ENCODE results near the gene ANO5. TPM values are rescaled to one million over a fixed set of nuclear protein-coding genes. Genes with fewer than 3 reads are reported as not detected.

ANO5 gene, protein sequence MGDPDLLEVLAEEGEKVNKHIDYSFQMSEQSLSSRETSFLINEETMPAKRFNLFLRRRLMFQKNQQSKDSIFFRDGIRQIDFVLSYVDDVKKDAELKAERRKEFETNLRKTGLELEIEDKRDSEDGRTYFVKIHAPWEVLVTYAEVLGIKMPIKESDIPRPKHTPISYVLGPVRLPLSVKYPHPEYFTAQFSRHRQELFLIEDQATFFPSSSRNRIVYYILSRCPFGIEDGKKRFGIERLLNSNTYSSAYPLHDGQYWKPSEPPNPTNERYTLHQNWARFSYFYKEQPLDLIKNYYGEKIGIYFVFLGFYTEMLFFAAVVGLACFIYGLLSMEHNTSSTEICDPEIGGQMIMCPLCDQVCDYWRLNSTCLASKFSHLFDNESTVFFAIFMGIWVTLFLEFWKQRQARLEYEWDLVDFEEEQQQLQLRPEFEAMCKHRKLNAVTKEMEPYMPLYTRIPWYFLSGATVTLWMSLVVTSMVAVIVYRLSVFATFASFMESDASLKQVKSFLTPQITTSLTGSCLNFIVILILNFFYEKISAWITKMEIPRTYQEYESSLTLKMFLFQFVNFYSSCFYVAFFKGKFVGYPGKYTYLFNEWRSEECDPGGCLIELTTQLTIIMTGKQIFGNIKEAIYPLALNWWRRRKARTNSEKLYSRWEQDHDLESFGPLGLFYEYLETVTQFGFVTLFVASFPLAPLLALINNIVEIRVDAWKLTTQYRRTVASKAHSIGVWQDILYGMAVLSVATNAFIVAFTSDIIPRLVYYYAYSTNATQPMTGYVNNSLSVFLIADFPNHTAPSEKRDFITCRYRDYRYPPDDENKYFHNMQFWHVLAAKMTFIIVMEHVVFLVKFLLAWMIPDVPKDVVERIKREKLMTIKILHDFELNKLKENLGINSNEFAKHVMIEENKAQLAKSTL
- total RNA-seq: 14.3 TPM
- polyA plus RNA-seq (ENCODE audit: insufficient read depth in 1 of 8, insufficient read length in 8 of 8, low replicate concordance in 1 of 8): 10 to 100 TPM in 3 of 8 donors, 1 to 10 TPM in 5; 6.5 to 19.6 (median 9.6) TPM
- long read RNA-seq, donor 1: 0 reads
- long read RNA-seq, donor 2: 0 reads
- long read RNA-seq, donor 3, full-length matches to known transcripts: 3 of 3 reads
- long read RNA-seq, donor 3, partial matches to known transcripts: 0 of 3 reads
- long read RNA-seq, donor 3, other reads (novel, unspliced or antisense): 0 of 3 reads
- long read RNA-seq, donor 4: 0 reads
- long read RNA-seq, donor 5, full-length matches to known transcripts: 3 of 3 reads
- long read RNA-seq, donor 5, partial matches to known transcripts: 0 of 3 reads
- long read RNA-seq, donor 5, other reads (novel, unspliced or antisense): 0 of 3 reads
- long read RNA-seq, donor 6, full-length matches to known transcripts: 5 of 10 reads
- long read RNA-seq, donor 6, partial matches to known transcripts: 5 of 10 reads
- long read RNA-seq, donor 6, other reads (novel, unspliced or antisense): 0 of 10 reads
- long read RNA-seq, donor 7: 0 reads
- long read RNA-seq, donor 8, full-length matches to known transcripts: 1 of 1 reads
- long read RNA-seq, donor 8, partial matches to known transcripts: 0 of 1 reads
- long read RNA-seq, donor 8, other reads (novel, unspliced or antisense): 0 of 1 reads
- long read RNA-seq, donor 9, full-length matches to known transcripts: 1 of 1 reads
- long read RNA-seq, donor 9, partial matches to known transcripts: 0 of 1 reads
- long read RNA-seq, donor 9, other reads (novel, unspliced or antisense): 0 of 1 reads
- long read RNA-seq, donor 10, full-length matches to known transcripts: 2 of 2 reads
- long read RNA-seq, donor 10, partial matches to known transcripts: 0 of 2 reads
- long read RNA-seq, donor 10, other reads (novel, unspliced or antisense): 0 of 2 reads
- long read RNA-seq, donor 11: 0 reads

DNA sequence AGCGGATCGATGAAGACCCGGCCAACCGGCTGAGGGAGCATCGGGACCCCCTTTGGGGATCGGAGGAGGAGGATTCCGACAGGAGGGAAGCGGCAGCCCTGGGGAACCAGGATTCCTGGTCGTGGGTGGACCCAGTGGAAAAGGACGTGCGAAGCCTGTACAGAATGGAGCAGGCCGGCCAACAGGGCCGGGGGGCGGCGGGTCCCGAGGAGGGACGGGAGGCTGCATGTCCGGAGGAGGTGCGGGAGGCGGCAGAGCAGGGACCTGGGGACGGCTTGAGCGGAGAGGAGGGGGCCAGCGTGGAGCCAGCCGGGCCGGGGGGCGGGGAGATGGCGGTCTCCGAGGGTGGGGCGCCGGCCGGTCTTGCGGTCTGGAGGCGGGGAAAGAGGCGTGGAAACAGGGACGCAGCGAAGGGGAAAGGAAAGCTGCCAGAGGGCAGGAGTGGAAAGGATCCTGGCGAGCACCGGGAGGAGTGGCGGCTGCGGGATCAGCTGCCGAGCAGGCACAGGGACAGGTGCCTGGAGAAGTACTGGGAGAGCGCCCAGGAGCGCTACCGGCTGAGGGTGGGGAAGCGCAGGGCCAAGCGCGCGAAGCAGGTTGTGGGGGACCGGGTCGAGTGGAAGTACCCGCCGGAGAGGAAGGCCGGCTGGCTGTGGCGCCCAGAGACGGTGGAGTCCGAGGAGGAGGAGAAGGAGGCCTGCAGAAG lies at the start of gene ANO5:
ANO5 (plus strand) TSS at position 444 of the 706 bp plus-strand sequence. CDS start 408 bp downstream, outside the sequence.
- DNase-seq: peak; percentile 73
- peaks cover 15% of the 10 kb centered on the region for H3K27me3 ChIP-seq (ENCODE audit: control insufficient read depth, insufficient read depth, low read length)
- no peaks in the 10 kb centered on the region for H3K9me3 ChIP-seq (replicated peaks; ENCODE audit: control insufficient read depth, low read depth, low read length)
- H3K4me3 ChIP-seq (ENCODE audit: low read length): peak within 1 kb of the TSS; percentile 60
- H3K4me1 ChIP-seq (ENCODE audit: control insufficient read depth, insufficient read depth, low read length): peaks cover 13% of the 10 kb centered on the region
- WGBS (ENCODE audit: insufficient coverage): under 1% methylated on average over 56 of the region's 56 CpGs
- H3K27ac ChIP-seq (ENCODE audit: low read length): peak within 1 kb of the TSS; percentile 73
- H3K36me3 ChIP-seq (ENCODE audit: control insufficient read depth, insufficient read depth, low read length): no peaks in the 10 kb centered on the region

DNA sequence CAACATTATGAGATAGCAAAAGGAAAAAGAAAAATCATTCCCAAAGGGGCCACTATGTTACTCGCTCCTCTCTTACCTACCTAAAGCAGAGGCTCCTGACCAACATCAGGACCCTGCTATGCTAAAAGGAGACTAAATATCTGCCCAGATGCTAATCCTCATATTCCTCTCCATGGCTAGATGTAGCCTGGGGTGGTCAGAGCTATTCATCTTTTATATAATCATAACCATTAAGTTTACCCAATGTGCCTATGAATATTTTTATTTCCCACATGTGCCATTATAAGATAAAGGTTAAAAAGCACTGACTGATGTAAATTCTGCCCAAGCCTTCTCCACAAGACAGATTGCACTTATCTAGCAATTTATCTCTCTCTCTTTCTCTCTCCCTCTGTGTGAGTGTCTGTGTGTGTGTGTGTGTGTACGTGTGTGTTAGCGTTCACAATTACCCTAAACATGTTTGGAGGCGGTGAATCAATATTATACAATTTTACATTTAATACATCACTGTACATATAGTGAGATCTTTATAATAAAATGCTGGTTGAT lies 41.2 kb upstream of the ANO5 start:
- no peaks in the 10 kb centered on the region for H3K27me3 ChIP-seq (ENCODE audit: control insufficient read depth, insufficient read depth, low read length)
- no peak for DNase-seq
- no CpG with 5 or more reads among the region's 4 CpGs for WGBS (ENCODE audit: insufficient coverage)

DNA sequence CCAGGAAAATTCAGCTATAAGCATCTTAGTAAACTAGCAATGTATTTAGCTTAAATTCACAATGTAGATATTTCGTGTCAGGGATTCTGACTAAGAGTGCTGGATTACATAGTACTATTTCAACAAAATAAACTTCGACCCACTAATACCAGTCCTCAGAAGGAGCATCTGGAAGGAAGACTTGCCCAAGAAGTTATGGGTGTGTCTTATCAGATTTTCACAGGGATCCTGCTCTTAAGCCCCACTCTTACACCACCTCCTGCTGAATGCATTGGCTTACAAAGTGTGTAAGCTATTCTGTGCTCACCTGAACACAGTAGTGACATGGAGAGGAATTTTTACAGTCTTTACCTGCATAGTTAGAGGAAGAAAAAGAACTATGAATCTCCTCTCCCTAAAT lies 35.4 kb upstream of the ANO5 start:
- Histone ChIP-seq H3K4me1 (ENCODE audit: control insufficient read depth, insufficient read depth, low read length) (no peaks in the 10 kb centered on the region), H3K9me3 (replicated peaks; ENCODE audit: control insufficient read depth, low read depth, low read length) (no peaks in the 10 kb centered on the region), H3K36me3 (ENCODE audit: control insufficient read depth, insufficient read depth, low read length) (no peaks in the 10 kb centered on the region), H3K27me3 (ENCODE audit: control insufficient read depth, insufficient read depth, low read length) (no peaks in the 10 kb centered on the region), H3K4me3 (ENCODE audit: low read length) (no peak overlapping the region), H3K27ac (ENCODE audit: low read length) (no peak overlapping the region)
- no CpG with 5 or more reads among the region's 2 CpGs for WGBS (ENCODE audit: insufficient coverage)
- no peak for DNase-seq

More for the DNA sequence above, 41.2 kb upstream of the ANO5 start:
- Histone ChIP-seq H3K27ac (ENCODE audit: low read length) (no peak overlapping the region), H3K4me3 (ENCODE audit: low read length) (no peak overlapping the region), H3K9me3 (replicated peaks; ENCODE audit: control insufficient read depth, low read depth, low read length) (no peaks in the 10 kb centered on the region), H3K4me1 (ENCODE audit: control insufficient read depth, insufficient read depth, low read length) (no peaks in the 10 kb centered on the region), H3K36me3 (ENCODE audit: control insufficient read depth, insufficient read depth, low read length) (no peaks in the 10 kb centered on the region)

DNA sequence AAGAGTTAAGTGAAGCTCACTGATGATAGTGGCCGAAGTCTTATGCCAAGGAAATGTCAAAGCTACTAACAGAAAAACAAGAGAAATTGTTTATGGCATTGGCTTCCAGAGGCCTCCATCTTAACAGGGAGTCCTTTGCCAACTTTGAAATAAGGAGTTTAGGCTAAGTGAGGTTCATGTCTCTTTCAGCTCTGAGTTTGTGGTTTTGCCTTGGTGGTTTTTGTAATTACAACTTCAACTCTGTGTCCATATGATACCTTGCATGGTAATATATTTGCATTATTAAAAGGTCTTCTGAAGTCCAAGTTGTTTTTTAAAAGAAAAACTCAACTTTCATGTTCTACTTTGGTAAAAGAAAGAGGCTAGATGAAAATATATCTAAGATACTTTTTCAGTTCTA lies 31.4 kb upstream of the ANO5 start:
- Histone ChIP-seq H3K27me3 (ENCODE audit: control insufficient read depth, insufficient read depth, low read length) (no peaks in the 10 kb centered on the region), H3K36me3 (ENCODE audit: control insufficient read depth, insufficient read depth, low read length) (no peaks in the 10 kb centered on the region), H3K4me3 (ENCODE audit: low read length) (no peak overlapping the region), H3K9me3 (replicated peaks; ENCODE audit: control insufficient read depth, low read depth, low read length) (no peaks in the 10 kb centered on the region), H3K4me1 (ENCODE audit: control insufficient read depth, insufficient read depth, low read length) (no peaks in the 10 kb centered on the region), H3K27ac (ENCODE audit: low read length) (no peak overlapping the region)
- WGBS (ENCODE audit: insufficient coverage): no CpG with 5 or more reads among the region's 1 CpG
- DNase-seq: no peak

DNA sequence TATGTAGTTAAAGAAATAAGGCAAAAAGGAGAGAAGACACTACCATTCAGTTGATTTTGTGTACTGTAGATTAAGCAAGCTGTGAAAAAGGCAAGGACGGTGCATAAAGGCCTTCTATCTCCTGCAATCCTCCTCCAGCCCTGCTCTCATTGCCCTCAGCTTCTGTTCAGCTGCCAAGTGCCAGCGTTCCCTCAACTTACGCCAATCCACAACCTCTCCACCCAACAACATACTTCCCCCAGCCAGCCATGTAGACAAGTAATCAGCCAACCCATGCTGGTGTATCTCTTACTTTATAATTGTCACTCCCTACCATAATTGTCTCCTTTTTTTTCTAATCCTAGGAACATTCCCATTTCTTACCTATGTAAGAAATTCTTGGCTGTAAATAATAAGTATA lies 30.1 kb upstream of the ANO5 start:
- Histone ChIP-seq H3K4me3 (ENCODE audit: low read length) (no peak overlapping the region), H3K36me3 (ENCODE audit: control insufficient read depth, insufficient read depth, low read length) (no peaks in the 10 kb centered on the region), H3K27me3 (ENCODE audit: control insufficient read depth, insufficient read depth, low read length) (no peaks in the 10 kb centered on the region), H3K27ac (ENCODE audit: low read length) (no peak overlapping the region), H3K9me3 (replicated peaks; ENCODE audit: control insufficient read depth, low read depth, low read length) (no peaks in the 10 kb centered on the region), H3K4me1 (ENCODE audit: control insufficient read depth, insufficient read depth, low read length) (no peaks in the 10 kb centered on the region)
- WGBS (ENCODE audit: insufficient coverage): 85% methylated on average over 3 of the region's 3 CpGs
- no peak for DNase-seq

DNA sequence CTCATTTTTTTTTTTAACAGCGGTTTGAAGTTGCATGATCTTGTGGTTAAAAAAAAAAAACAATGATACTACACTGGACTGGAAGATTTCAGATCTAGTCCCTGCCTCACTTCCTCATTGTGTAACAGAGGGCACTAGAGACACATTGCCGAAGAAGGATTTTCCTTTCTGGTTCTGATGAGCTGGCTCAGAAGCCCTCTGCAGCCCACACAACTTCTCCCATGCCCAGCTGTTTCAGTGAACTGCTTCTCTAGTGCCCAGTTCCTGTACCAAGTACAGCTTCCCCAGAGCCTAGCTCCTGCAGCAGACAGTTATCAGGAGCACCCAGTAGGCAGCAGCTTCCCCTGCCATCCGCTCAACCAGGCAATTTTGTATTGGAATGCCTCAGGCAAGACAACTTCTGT lies 29.5 kb upstream of the ANO5 start:
- WGBS (ENCODE audit: insufficient coverage): 44% methylated on average over 1 of the region's 3 CpGs
- Histone ChIP-seq H3K9me3 (replicated peaks; ENCODE audit: control insufficient read depth, low read depth, low read length) (no peaks in the 10 kb centered on the region), H3K27me3 (ENCODE audit: control insufficient read depth, insufficient read depth, low read length) (no peaks in the 10 kb centered on the region), H3K4me1 (ENCODE audit: control insufficient read depth, insufficient read depth, low read length) (no peaks in the 10 kb centered on the region), H3K36me3 (ENCODE audit: control insufficient read depth, insufficient read depth, low read length) (no peaks in the 10 kb centered on the region), H3K4me3 (ENCODE audit: low read length) (no peak overlapping the region), H3K27ac (ENCODE audit: low read length) (no peak overlapping the region)
- peak; percentile 5 for DNase-seq

DNA sequence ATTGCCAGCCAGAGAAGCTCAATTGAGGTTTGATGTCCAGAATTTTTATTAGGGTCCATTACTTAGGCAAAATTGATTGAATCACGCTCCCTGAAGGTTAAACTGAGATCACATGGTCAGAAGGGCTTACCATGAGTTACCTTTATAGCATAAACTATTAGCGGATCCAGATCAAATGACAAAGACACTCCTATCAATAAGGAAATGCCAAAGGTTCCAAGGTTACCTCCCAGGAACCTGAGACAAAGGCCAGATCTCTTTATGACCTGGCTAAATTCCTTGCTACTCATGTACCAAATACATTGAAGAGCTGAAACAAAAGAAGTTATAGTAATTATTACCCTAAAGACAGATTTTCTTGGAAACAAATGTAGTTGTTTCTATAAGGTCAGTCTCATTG lies 27.8 kb upstream of the ANO5 start:
- Histone ChIP-seq H3K27ac (ENCODE audit: low read length) (no peak overlapping the region), H3K36me3 (ENCODE audit: control insufficient read depth, insufficient read depth, low read length) (no peaks in the 10 kb centered on the region), H3K4me1 (ENCODE audit: control insufficient read depth, insufficient read depth, low read length) (no peaks in the 10 kb centered on the region), H3K27me3 (ENCODE audit: control insufficient read depth, insufficient read depth, low read length) (no peaks in the 10 kb centered on the region), H3K4me3 (ENCODE audit: low read length) (no peak overlapping the region), H3K9me3 (replicated peaks; ENCODE audit: control insufficient read depth, low read depth, low read length) (no peaks in the 10 kb centered on the region)
- WGBS (ENCODE audit: insufficient coverage): no CpG with 5 or more reads among the region's 2 CpGs
- no peak for DNase-seq

DNA sequence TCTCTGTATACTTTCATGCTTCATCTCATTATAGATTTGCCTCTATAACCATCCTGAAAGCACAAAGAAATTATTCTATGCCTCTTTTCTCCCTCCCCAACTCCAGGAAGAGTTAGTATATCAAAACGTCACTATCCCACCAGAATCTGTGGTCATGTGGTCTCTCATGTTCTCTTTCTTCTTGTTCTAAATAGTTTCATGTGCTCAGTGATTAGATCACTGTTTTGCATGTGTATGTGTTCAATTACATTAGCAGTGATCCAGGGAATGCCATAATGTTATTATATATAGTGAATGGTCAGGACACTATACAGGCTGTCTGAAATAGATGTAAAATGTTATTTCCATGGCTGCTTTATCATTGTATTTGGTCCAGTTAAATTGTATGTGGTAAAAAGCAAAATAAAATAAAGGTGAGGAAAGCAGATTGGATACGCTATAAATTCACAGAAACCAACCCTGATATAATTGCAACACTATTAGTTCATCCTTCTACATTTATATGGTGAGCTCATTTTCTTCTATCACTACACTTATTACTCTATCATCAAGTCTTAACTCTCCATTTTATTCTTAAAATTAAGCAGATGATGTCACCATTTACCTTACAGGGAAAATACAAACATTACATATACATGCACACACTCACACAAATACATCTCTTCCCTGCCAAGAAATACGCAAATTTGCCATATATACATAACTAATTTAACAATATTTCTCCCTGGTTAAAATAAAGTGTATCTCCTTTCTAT lies 26.9 kb upstream of the ANO5 start:
- no peaks in the 10 kb centered on the region for H3K36me3 ChIP-seq (ENCODE audit: control insufficient read depth, insufficient read depth, low read length)
- H3K9me3 ChIP-seq (replicated peaks; ENCODE audit: control insufficient read depth, low read depth, low read length): no peaks in the 10 kb centered on the region
- H3K27me3 ChIP-seq (ENCODE audit: control insufficient read depth, insufficient read depth, low read length): no peaks in the 10 kb centered on the region
- H3K27ac ChIP-seq (ENCODE audit: low read length): no peak overlapping the region
- H3K4me1 ChIP-seq (ENCODE audit: control insufficient read depth, insufficient read depth, low read length): no peaks in the 10 kb centered on the region
- no peak for DNase-seq
- no peak overlapping the region for H3K4me3 ChIP-seq (ENCODE audit: low read length)
- no CpG with 5 or more reads among the region's 3 CpGs for WGBS (ENCODE audit: insufficient coverage)

Measured in muscle of leg (tissue), 16 donors.